Measurements from ENCODE around the gene PRKN.

The PRKN gene

GRCh38 chr6:162644153-162644552 lies 83.4 kb downstream of the PRKN start:
- no peak overlapping the region for H3K4me2 ChIP-seq (ENCODE audit: low read length)
- TF ChIP-seq EZH2 (IDR thresholded peaks at IDR 0.05; ENCODE audit: borderline replicate concordance, low read length), result no peak
- TF ChIP-seq CTCF (IDR thresholded peaks at IDR 0.05; ENCODE audit: low read length), result no peak

GRCh38 chr6:162640756-162641155 lies 86.8 kb downstream of the PRKN start:
- Histone ChIP-seq H3K9me2 (ENCODE audit: low read depth, low read length) (no peaks in the 10 kb centered on the region), H4K20me1 (ENCODE audit: insufficient read depth, low read length) (no peaks in the 10 kb centered on the region), H3K9ac (ENCODE audit: low read length) (no peak overlapping the region), H3K4me2 (ENCODE audit: low read length) (no peak overlapping the region), H3K27me3 (ENCODE audit: insufficient read depth, low read length) (no peaks in the 10 kb centered on the region), H3F3A (ENCODE audit: insufficient read depth, low read length) (no peaks in the 10 kb centered on the region), H3K27ac (ENCODE audit: low read depth, low read length, poor library complexity, severe bottlenecking) (no peak overlapping the region), H3K79me2 (ENCODE audit: insufficient read depth, low read length) (no peaks in the 10 kb centered on the region), H3K36me3 (ENCODE audit: insufficient read depth, low read length) (no peaks in the 10 kb centered on the region), H2AFZ (ENCODE audit: low read length) (no peak overlapping the region), H3K4me3 (ENCODE audit: low read depth, low read length, poor library complexity, severe bottlenecking) (no peak overlapping the region), H3K9me3 (ENCODE audit: low read length) (no peaks in the 10 kb centered on the region), H3K4me1 (ENCODE audit: insufficient read depth, low read length, severe bottlenecking) (no peaks in the 10 kb centered on the region)
- TF ChIP-seq CTCF (IDR thresholded peaks at IDR 0.05; ENCODE audit: low read length) (no peak), EZH2 (IDR thresholded peaks at IDR 0.05; ENCODE audit: borderline replicate concordance, low read length) (no peak)

More at GRCh38 chr6:162644153-162644552, 83.4 kb downstream of the PRKN start:
- Histone ChIP-seq H4K20me1 (ENCODE audit: insufficient read depth, low read length) (no peaks in the 10 kb centered on the region), H3K9ac (ENCODE audit: low read length) (no peak overlapping the region), H3K79me2 (ENCODE audit: insufficient read depth, low read length) (no peaks in the 10 kb centered on the region), H3K9me3 (ENCODE audit: low read length) (no peaks in the 10 kb centered on the region), H3K9me2 (ENCODE audit: low read depth, low read length) (no peaks in the 10 kb centered on the region), H3K27me3 (ENCODE audit: insufficient read depth, low read length) (no peaks in the 10 kb centered on the region), H3K4me3 (ENCODE audit: low read depth, low read length, poor library complexity, severe bottlenecking) (no peak overlapping the region), H3K4me1 (ENCODE audit: insufficient read depth, low read length, severe bottlenecking) (no peaks in the 10 kb centered on the region), H3K27ac (ENCODE audit: low read depth, low read length, poor library complexity, severe bottlenecking) (no peak overlapping the region), H3F3A (ENCODE audit: insufficient read depth, low read length) (no peaks in the 10 kb centered on the region), H3K36me3 (ENCODE audit: insufficient read depth, low read length) (no peaks in the 10 kb centered on the region), H2AFZ (ENCODE audit: low read length) (no peak overlapping the region)

- Histone ChIP-seq H3K4me3 (ENCODE audit: low read depth, low read length, poor library complexity, severe bottlenecking) (no peak overlapping the region), H3K36me3 (ENCODE audit: insufficient read depth, low read length) (no peaks in the 10 kb centered on the region), H3K9me2 (ENCODE audit: low read depth, low read length) (no peaks in the 10 kb centered on the region), H3K9me3 (ENCODE audit: low read length) (no peaks in the 10 kb centered on the region), H3K9ac (ENCODE audit: low read length) (no peak overlapping the region), H3K79me2 (ENCODE audit: insufficient read depth, low read length) (no peaks in the 10 kb centered on the region), H3K27ac (ENCODE audit: low read depth, low read length, poor library complexity, severe bottlenecking) (no peak overlapping the region), H3K4me2 (ENCODE audit: low read length) (no peak overlapping the region), H3K4me1 (ENCODE audit: insufficient read depth, low read length, severe bottlenecking) (no peaks in the 10 kb centered on the region), H3F3A (ENCODE audit: insufficient read depth, low read length) (no peaks in the 10 kb centered on the region), H2AFZ (ENCODE audit: low read length) (no peak overlapping the region), H4K20me1 (ENCODE audit: insufficient read depth, low read length) (no peaks in the 10 kb centered on the region), H3K27me3 (ENCODE audit: insufficient read depth, low read length) (no peaks in the 10 kb centered on the region)
- TF ChIP-seq CTCF (IDR thresholded peaks at IDR 0.05; ENCODE audit: low read length) (no peak), EZH2 (IDR thresholded peaks at IDR 0.05; ENCODE audit: borderline replicate concordance, low read length) (no peak)
Observed at GRCh38 chr6:162639951-162640350, 87.6 kb downstream of the PRKN start.

All from OCI-LY1 (cell line).